Measurements from ENCODE around the gene CCBE1.

CCBE1 gene

GRCh38 chr18:59484131-59484530 lies 213.1 kb downstream of the CCBE1 start:
- no peak for DNase-seq (ENCODE audit: extremely low spot score)
- ChIA-PET POLR2A (no interaction called here), CTCF (interaction anchor here (1.5 kb wide), 1 partner anchor 340 kb away, joined by 4 read pairs; no protein-coding TSS in a partner anchor)
- TF ChIP-seq TARDBP (IDR thresholded peaks at IDR 0.05) (no peak), L3MBTL2 (conservative IDR thresholded peaks at IDR 0.05) (no peak), LEF1 (IDR thresholded peaks at IDR 0.05; ENCODE audit: borderline replicate concordance) (no peak), ZNF384 (IDR thresholded peaks at IDR 0.05) (no peak), BHLHE40 (IDR thresholded peaks at IDR 0.05; ENCODE audit: borderline replicate concordance) (no peak), FOXA1 (IDR thresholded peaks at IDR 0.05) (no peak), SUZ12 (IDR thresholded peaks at IDR 0.05) (no peak), ARNT (IDR thresholded peaks at IDR 0.05) (no peak), NFRKB (IDR thresholded peaks at IDR 0.05) (no peak), FOXK2 (IDR thresholded peaks at IDR 0.05) (no peak), ELF4 (IDR thresholded peaks at IDR 0.05) (no peak), CTBP1 (IDR thresholded peaks at IDR 0.05; ENCODE audit: borderline replicate concordance) (no peak), FOXM1 (IDR thresholded peaks at IDR 0.05; ENCODE audit: borderline replicate concordance) (no peak), SP1 (IDR thresholded peaks at IDR 0.05) (no peak), HDGF (IDR thresholded peaks at IDR 0.05; ENCODE audit: borderline replicate concordance) (no peak)
- TF ChIP-seq, protein P1, sequence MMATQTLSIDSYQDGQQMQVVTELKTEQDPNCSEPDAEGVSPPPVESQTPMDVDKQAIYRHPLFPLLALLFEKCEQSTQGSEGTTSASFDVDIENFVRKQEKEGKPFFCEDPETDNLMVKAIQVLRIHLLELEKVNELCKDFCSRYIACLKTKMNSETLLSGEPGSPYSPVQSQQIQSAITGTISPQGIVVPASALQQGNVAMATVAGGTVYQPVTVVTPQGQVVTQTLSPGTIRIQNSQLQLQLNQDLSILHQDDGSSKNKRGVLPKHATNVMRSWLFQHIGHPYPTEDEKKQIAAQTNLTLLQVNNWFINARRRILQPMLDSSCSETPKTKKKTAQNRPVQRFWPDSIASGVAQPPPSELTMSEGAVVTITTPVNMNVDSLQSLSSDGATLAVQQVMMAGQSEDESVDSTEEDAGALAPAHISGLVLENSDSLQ (IDR thresholded peaks at IDR 0.05) = no peak

GRCh38 chr18:59481436-59481835 lies 215.8 kb downstream of the CCBE1 start:
- POLR2A ChIA-PET = no interaction called here

GRCh38 chr18:59479776-59480175 lies 217.4 kb downstream of the CCBE1 start:
- POLR2A ChIA-PET = no interaction called here
- CTCF ChIA-PET = no interaction called here
- no peak for DNase-seq (ENCODE audit: extremely low spot score)
- TF ChIP-seq LEF1 (IDR thresholded peaks at IDR 0.05; ENCODE audit: borderline replicate concordance) = no peak
- no peak for TF ChIP-seq SUZ12 (IDR thresholded peaks at IDR 0.05)
- TF ChIP-seq FOXA1 (IDR thresholded peaks at IDR 0.05) = no peak
- TF ChIP-seq ELF4 (IDR thresholded peaks at IDR 0.05) = no peak
- no peak for TF ChIP-seq ARNT (IDR thresholded peaks at IDR 0.05)

More at GRCh38 chr18:59481436-59481835, 215.8 kb downstream of the CCBE1 start:
- no peak for TF ChIP-seq LEF1 (IDR thresholded peaks at IDR 0.05; ENCODE audit: borderline replicate concordance)
- TF ChIP-seq FOXM1 (IDR thresholded peaks at IDR 0.05; ENCODE audit: borderline replicate concordance) = no peak
- TF ChIP-seq SP1 (IDR thresholded peaks at IDR 0.05) = no peak
- TF ChIP-seq FOXA1 (IDR thresholded peaks at IDR 0.05) = no peak
- no peak for TF ChIP-seq NFRKB (IDR thresholded peaks at IDR 0.05)
- TF ChIP-seq SUZ12 (IDR thresholded peaks at IDR 0.05) = no peak
- no peak for TF ChIP-seq FOXK2 (IDR thresholded peaks at IDR 0.05)
- TF ChIP-seq ARNT (IDR thresholded peaks at IDR 0.05) = no peak
- no peak for TF ChIP-seq HDGF (IDR thresholded peaks at IDR 0.05; ENCODE audit: borderline replicate concordance)
- no peak for TF ChIP-seq TARDBP (IDR thresholded peaks at IDR 0.05)
- TF ChIP-seq L3MBTL2 (conservative IDR thresholded peaks at IDR 0.05) = no peak
- TF ChIP-seq ZNF384 (IDR thresholded peaks at IDR 0.05) = no peak
- DNase-seq (ENCODE audit: extremely low spot score) = no peak
- CTCF ChIA-PET = no interaction called here

GRCh38 chr18:59478591-59478990 lies 218.6 kb downstream of the CCBE1 start:
- ChIA-PET POLR2A (interaction anchor here (0.8 kb wide), 1 partner anchor 24 kb away, joined by 3 read pairs; no protein-coding TSS in a partner anchor), CTCF (interaction anchor here (0.6 kb wide), 1 partner anchor 223 kb away, joined by 3 read pairs; no protein-coding TSS in a partner anchor)
- DNase-seq (ENCODE audit: extremely low spot score) = no peak
- TF ChIP-seq HDGF (IDR thresholded peaks at IDR 0.05; ENCODE audit: borderline replicate concordance) (no peak), SP1 (IDR thresholded peaks at IDR 0.05) (no peak), FOXM1 (IDR thresholded peaks at IDR 0.05; ENCODE audit: borderline replicate concordance) (no peak), TARDBP (IDR thresholded peaks at IDR 0.05) (no peak), SUZ12 (IDR thresholded peaks at IDR 0.05) (no peak), FOXK2 (IDR thresholded peaks at IDR 0.05) (no peak), ELF4 (IDR thresholded peaks at IDR 0.05) (no peak), LEF1 (IDR thresholded peaks at IDR 0.05; ENCODE audit: borderline replicate concordance) (no peak), ZNF384 (IDR thresholded peaks at IDR 0.05) (no peak), NFRKB (IDR thresholded peaks at IDR 0.05) (no peak), BHLHE40 (IDR thresholded peaks at IDR 0.05; ENCODE audit: borderline replicate concordance) (no peak), CTBP1 (IDR thresholded peaks at IDR 0.05; ENCODE audit: borderline replicate concordance) (no peak), FOXA1 (IDR thresholded peaks at IDR 0.05) (no peak), ARNT (IDR thresholded peaks at IDR 0.05) (no peak), L3MBTL2 (conservative IDR thresholded peaks at IDR 0.05) (no peak)
- TF ChIP-seq, protein P1 (IDR thresholded peaks at IDR 0.05) = no peak

DNA sequence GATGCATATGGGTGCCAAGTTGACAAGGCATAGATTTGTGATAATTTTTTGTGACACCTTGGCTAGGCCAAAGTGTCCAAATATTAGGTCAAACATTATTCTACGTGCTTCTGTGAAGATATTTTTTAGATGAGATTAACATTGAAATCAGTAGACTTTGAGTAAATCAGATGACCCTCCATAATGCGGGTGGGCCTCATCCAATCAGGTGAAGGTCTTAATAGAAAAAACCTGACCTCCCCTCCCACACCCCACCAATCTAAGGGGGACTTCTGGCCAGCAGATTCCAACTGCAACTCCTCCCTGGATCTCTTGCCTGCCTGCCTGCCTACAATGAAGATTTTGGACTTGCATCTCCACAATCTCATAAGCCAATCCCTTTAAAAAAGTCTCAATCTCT lies 219.4 kb downstream of the CCBE1 start:
- DNase-seq (ENCODE audit: extremely low spot score) = no peak
- POLR2A ChIA-PET = no interaction called here
- CTCF ChIA-PET = no interaction called here
- no peak for TF ChIP-seq ELF4 (IDR thresholded peaks at IDR 0.05)
- TF ChIP-seq HDGF (IDR thresholded peaks at IDR 0.05; ENCODE audit: borderline replicate concordance) = no peak
- no peak for TF ChIP-seq TARDBP (IDR thresholded peaks at IDR 0.05)
- TF ChIP-seq SUZ12 (IDR thresholded peaks at IDR 0.05) = no peak
- no peak for TF ChIP-seq ZNF384 (IDR thresholded peaks at IDR 0.05)
- TF ChIP-seq, protein P1 (IDR thresholded peaks at IDR 0.05) = no peak
- no peak for TF ChIP-seq FOXM1 (IDR thresholded peaks at IDR 0.05; ENCODE audit: borderline replicate concordance)

DNA sequence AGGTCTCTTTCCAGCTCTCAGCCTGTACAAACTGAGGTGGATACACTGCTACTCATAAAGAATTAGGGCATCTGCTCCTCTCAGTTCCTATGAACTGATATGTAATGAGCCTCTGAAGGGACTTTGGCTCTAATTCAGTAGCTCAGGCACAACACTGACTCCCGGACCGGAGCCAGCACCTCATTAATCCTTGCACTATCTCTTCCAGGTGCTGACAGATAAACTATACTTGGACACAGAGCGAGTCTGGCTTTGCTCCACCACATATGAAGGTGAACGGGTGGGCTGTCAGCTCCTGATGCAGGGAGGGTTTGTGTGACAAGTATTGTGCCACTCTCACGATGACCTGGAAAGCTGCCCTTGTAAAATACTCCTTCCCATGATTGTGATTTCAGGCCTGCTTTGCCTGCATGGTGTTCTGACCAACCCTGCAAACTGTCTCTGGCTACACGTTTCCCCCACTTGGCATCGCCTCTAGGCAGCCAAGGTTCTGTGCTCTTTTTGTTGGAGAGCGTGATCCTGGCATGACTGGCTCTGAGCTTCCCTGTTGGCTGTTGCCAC lies 226.6 kb downstream of the CCBE1 start:
- ChIA-PET POLR2A (interaction anchor here (1.2 kb wide), 1 partner anchor 11 kb away, joined by 3 read pairs; no protein-coding TSS in a partner anchor), CTCF (interaction anchor here (1.2 kb wide), 1 partner anchor 11 kb away, joined by 4 read pairs; no protein-coding TSS in a partner anchor)

More for the DNA sequence above, 226.6 kb downstream of the CCBE1 start:
- TF ChIP-seq LEF1 (IDR thresholded peaks at IDR 0.05; ENCODE audit: borderline replicate concordance) = no peak
- no peak for TF ChIP-seq SUZ12 (IDR thresholded peaks at IDR 0.05)
- TF ChIP-seq FOXA1 (IDR thresholded peaks at IDR 0.05) = no peak
- DNase-seq (ENCODE audit: extremely low spot score) = no peak

Data from HEK293T (cell line).